ENCODE measurements around the gene ADAM10.

Gene ADAM10

DNA sequence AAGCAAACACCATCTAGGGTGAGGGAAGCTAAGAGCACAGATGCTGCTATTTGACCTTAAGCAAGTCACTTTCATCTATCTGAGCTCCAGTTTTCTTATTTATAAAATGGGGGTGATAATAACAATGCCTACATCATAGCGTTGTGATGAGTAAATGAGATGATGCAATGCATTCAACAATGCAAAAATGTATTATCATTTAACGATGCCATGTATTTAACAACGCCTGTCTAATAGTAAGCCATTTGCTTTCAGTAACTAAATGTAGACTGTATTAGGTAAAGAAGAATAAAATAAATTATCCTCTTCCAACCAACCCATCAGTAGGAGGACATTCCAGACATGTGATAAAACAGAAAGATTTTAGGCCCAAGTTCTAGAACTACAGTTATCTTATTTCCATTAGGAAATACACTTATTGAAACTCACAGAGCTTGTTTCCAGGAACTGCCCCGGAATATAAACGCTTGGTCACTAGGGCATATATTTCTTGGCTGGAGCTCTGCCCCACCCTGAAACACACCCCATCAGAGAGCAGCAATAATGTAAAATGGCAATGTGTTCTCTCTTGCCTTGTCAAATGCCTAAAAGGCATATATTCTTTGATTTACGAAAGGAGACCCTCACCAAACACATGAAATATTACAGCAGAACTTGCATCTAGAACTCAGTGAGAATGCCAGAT, 189.5 kb downstream of the ADAM10 start:
- in situ Hi-C loops (cut with MboI; ENCODE audit: low sequenced_read_pairs, unreplicated experiment): no loop called here
- no peak for DNase-seq (ENCODE audit: low spot score)
- TF ChIP-seq, protein P1, sequence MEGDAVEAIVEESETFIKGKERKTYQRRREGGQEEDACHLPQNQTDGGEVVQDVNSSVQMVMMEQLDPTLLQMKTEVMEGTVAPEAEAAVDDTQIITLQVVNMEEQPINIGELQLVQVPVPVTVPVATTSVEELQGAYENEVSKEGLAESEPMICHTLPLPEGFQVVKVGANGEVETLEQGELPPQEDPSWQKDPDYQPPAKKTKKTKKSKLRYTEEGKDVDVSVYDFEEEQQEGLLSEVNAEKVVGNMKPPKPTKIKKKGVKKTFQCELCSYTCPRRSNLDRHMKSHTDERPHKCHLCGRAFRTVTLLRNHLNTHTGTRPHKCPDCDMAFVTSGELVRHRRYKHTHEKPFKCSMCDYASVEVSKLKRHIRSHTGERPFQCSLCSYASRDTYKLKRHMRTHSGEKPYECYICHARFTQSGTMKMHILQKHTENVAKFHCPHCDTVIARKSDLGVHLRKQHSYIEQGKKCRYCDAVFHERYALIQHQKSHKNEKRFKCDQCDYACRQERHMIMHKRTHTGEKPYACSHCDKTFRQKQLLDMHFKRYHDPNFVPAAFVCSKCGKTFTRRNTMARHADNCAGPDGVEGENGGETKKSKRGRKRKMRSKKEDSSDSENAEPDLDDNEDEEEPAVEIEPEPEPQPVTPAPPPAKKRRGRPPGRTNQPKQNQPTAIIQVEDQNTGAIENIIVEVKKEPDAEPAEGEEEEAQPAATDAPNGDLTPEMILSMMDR (IDR thresholded peaks at IDR 0.05; ENCODE audit: borderline replicate concordance, control extremely low read depth, extremely low read depth, insufficient read depth, missing control alignments): no peak

DNA sequence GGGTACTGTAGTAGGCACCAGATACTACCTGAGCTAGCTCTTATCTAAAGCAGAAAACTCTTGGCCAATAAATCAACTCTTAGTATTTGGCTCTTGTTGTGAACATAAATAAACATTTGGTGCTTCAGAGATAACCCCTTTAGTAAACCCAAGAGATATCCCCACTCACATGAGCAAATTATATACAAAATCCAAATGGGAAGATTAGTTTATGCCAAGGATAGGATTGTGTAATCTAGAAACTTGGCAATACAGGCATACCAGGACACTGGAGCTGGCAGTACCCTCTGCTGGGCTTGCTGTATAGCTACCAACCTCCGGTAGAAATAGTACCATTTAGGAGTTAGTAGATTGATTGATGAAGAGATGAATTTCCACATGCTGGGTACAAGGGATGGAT, 190.7 kb downstream of the ADAM10 start:
- TF ChIP-seq, protein P1 (IDR thresholded peaks at IDR 0.05; ENCODE audit: borderline replicate concordance, control extremely low read depth, extremely low read depth, insufficient read depth, missing control alignments): no peak
- no peak for DNase-seq (ENCODE audit: low spot score)
- in situ Hi-C loops (cut with MboI; ENCODE audit: low sequenced_read_pairs, unreplicated experiment): no loop called here

DNA sequence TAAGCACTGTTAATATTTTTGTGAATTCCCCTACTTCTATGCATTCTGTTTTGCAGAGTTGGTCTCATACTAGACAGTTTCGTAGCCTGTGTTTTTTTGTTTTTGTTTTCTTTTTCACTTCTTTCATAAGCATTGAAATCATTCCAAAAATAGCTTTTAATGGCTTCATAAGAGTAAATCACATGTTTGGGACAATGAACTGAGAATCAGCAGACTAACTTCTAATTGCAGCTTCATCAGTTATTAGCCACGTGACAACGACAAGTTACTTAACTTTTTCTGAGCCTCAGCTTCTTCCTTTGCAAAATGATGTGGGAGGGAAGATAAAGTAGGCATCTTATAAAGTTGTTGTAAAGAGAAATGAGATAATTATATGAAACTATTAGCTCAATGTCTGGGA, 193.0 kb downstream of the ADAM10 start:
- in situ Hi-C loops (cut with MboI; ENCODE audit: low sequenced_read_pairs, unreplicated experiment): no loop called here
- DNase-seq (ENCODE audit: low spot score): no peak
- TF ChIP-seq, protein P1 (IDR thresholded peaks at IDR 0.05; ENCODE audit: borderline replicate concordance, control extremely low read depth, extremely low read depth, insufficient read depth, missing control alignments): no peak

DNA sequence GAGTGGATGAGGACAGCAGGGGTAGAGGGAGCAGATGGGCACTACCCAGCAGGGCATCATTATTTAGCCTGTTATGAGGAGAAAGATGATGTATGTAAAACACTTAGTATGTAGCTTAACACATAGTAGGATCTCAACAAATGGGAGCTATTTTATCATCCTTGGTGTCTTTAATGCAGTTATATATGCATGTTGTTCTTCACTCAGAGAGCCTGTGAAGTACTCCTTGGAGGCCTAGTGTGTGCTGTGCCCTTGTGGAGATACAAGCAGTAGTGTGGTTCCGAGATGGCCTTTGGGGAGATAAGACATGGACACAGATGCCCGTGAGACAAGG, 193.5 kb downstream of the ADAM10 start:
- TF ChIP-seq, protein P1 (IDR thresholded peaks at IDR 0.05; ENCODE audit: borderline replicate concordance, control extremely low read depth, extremely low read depth, insufficient read depth, missing control alignments): no peak
- no peak for DNase-seq (ENCODE audit: low spot score)
- in situ Hi-C loops (cut with MboI; ENCODE audit: low sequenced_read_pairs, unreplicated experiment): no loop called here

DNA sequence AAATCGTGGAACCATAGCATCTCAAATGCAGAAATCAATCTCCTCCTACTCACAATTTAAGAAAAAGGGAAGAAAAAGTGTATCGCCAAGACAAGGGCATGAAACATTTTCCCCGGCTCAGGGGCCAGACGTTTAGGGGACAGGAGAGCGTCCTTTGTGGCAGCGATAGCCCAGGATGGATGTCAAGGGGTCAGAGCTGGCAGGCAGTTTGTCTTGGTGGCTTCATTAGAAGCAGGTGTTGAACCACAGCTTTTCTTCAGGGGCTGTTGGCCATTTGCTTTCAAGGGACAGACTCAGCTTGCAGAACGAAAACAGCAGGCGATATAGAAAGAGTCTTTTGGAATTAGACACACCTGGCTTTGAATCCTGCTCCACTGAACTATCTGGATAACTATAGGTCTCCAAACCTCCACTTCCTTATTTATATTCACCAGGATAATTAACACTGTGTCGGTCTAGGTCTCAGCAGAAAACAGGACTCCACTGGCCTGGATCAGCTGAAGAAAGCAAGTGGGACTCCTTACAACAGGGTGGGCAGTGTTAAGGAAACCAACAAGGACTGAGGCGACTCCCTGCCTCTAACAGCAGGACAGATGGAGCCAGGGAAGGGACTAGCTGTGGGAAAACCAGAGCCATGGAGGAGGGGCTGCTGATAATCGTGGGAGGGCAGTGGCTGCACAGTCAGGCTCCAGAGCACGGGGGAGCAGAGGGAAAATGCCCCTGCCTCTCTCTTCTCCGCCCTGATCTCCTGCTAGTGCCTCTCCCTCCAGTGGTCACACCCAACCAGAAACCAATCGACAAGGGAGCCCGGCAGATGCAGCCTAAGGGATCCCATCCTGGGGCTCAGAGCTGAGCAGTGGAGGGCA, 194.1 kb downstream of the ADAM10 start:
- DNase-seq (ENCODE audit: low spot score): no peak
- in situ Hi-C loops (cut with MboI; ENCODE audit: low sequenced_read_pairs, unreplicated experiment): no loop called here
- TF ChIP-seq, protein P1 (IDR thresholded peaks at IDR 0.05; ENCODE audit: borderline replicate concordance, control extremely low read depth, extremely low read depth, insufficient read depth, missing control alignments): no peak

DNA sequence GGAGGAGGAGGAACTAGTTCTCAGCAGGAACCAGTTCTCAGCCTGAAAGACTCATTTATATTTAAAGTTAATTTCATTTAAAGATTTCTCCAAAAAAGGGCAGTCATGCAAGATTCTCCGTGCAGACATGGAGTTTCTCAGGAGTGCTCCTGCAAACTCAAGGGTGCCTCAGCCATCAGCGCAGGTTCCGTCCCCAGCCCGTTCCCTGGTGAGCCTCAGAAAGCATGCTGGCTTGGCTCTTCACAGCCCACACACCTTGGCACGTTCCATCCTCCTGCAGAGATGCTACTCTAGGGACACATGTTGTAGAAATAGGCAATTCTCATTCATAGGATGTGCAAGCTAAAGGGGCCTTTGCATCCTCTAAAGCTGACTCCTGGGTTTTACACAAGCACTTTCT, 194.7 kb downstream of the ADAM10 start:
- in situ Hi-C loops (cut with MboI; ENCODE audit: low sequenced_read_pairs, unreplicated experiment): no loop called here
- TF ChIP-seq, protein P1 (IDR thresholded peaks at IDR 0.05; ENCODE audit: borderline replicate concordance, control extremely low read depth, extremely low read depth, insufficient read depth, missing control alignments): no peak
- DNase-seq (ENCODE audit: low spot score): no peak

Data from GM13976 (cell line).